HEK293T (cell line): ENCODE data around the gene FBXO15.

Source experiments
- CTCF ChIA-PET: fragments of 350-600 bp; formaldehyde crosslinking; extraction: SDS; loops from one replicate; lab custom pipeline; 2021; ENCODE audit warnings: antibody characterized with exemption, inconsistent platforms; lab: Yijun Ruan, JAX
- POLR2A ChIA-PET: fragments of 350-600 bp; formaldehyde crosslinking; extraction: SDS; loops from one replicate; lab custom pipeline; 2020; ENCODE audit warnings: antibody characterized with exemption, inconsistent platforms; lab: Yijun Ruan, JAX
- DNase-seq: peaks from one replicate; pipeline ENCODE4 v3.0.0; 2012; ENCODE audit warnings: mixed read lengths; ENCODE audit errors: extremely low spot score
- ARNT ChIP-seq: fragments of 450-650 bp; IDR thresholded peaks from 2 replicates; pipeline ENCODE4 v1.6.1; 2017; ENCODE audit warnings: mild to moderate bottlenecking
- BHLHE40 ChIP-seq: fragments of 450-650 bp; IDR thresholded peaks from 2 replicates; pipeline ENCODE4 v1.6.1; 2016; ENCODE audit warnings: mild to moderate bottlenecking, moderate library complexity, borderline replicate concordance
- CTBP1 ChIP-seq: fragments of 450-650 bp; IDR thresholded peaks from 2 replicates; pipeline ENCODE4 v1.6.1; 2016; ENCODE audit warnings: borderline replicate concordance
- ELF4 ChIP-seq: fragments of 450-650 bp; IDR thresholded peaks from 2 replicates; pipeline ENCODE4 v1.6.1; 2017; ENCODE audit warnings: antibody characterized with exemption
- FOXA1 ChIP-seq: fragments of 450-650 bp; IDR thresholded peaks from 2 replicates; pipeline ENCODE4 v1.6.1; 2016; ENCODE audit warnings: mild to moderate bottlenecking
- FOXK2 ChIP-seq: fragments of 450-650 bp; IDR thresholded peaks from 2 replicates; pipeline ENCODE4 v1.6.1; 2016; ENCODE audit warnings: mild to moderate bottlenecking
- FOXM1 ChIP-seq: fragments of 450-650 bp; IDR thresholded peaks from 2 replicates; pipeline ENCODE4 v1.6.1; 2017; ENCODE audit warnings: mild to moderate bottlenecking, borderline replicate concordance
- HDGF ChIP-seq: fragments of 450-650 bp; IDR thresholded peaks from 2 replicates; pipeline ENCODE4 v1.6.1; 2017; ENCODE audit warnings: antibody characterized with exemption, borderline replicate concordance
- L3MBTL2 ChIP-seq: fragments of 450-650 bp; conservative IDR thresholded peaks from 2 replicates; pipeline ENCODE4 v1.6.1; 2016; ENCODE audit warnings: mild to moderate bottlenecking
- LEF1 ChIP-seq: fragments of 450-650 bp; IDR thresholded peaks from 2 replicates; pipeline ENCODE4 v1.6.1; 2017; ENCODE audit warnings: mild to moderate bottlenecking, borderline replicate concordance
- NFRKB ChIP-seq: fragments of 450-650 bp; IDR thresholded peaks from 2 replicates; pipeline ENCODE4 v1.6.1; 2016; ENCODE audit warnings: mild to moderate bottlenecking, moderate library complexity
- PKNOX1 ChIP-seq: fragments of 450-650 bp; IDR thresholded peaks from 2 replicates; pipeline ENCODE4 v1.6.1; 2016
- SP1 ChIP-seq: fragments of 450-650 bp; IDR thresholded peaks from 2 replicates; pipeline ENCODE4 v1.6.1; 2017
- SUZ12 ChIP-seq: fragments of 450-650 bp; IDR thresholded peaks from 2 replicates; pipeline ENCODE4 v1.6.1; 2016; ENCODE audit warnings: mild to moderate bottlenecking
- TARDBP ChIP-seq: fragments of 450-650 bp; IDR thresholded peaks from 2 replicates; pipeline ENCODE4 v1.6.1; 2016
- ZNF384 ChIP-seq: fragments of 450-650 bp; IDR thresholded peaks from 2 replicates; pipeline ENCODE4 v1.6.1; 2016

FBXO15 gene

GRCh38 chr18:74154716-74155115 is 7.1 kb upstream of the FBXO15 start:
- DNase-seq: no peak
- TF ChIP-seq FOXA1: no peak
- no peak for TF ChIP-seq BHLHE40
- no peak for TF ChIP-seq CTBP1
- no peak for TF ChIP-seq SUZ12
- no peak for TF ChIP-seq HDGF
- no peak for TF ChIP-seq SP1
- TF ChIP-seq FOXM1: no peak
- TF ChIP-seq TARDBP: no peak
- no peak for TF ChIP-seq ZNF384
- TF ChIP-seq ELF4: no peak
- TF ChIP-seq FOXK2: no peak
- TF ChIP-seq LEF1: no peak
- POLR2A ChIA-PET: no interaction called here
- CTCF ChIA-PET: no interaction called here

GRCh38 chr18:74153793-74154192 is 6.2 kb upstream of the FBXO15 start:
- CTCF ChIA-PET: interaction anchor here (0.6 to 1.4 kb wide), 3 partner anchors 8 to 348 kb away, joined by 3 to 4 read pairs (median 3); no protein-coding TSS in a partner anchor
- POLR2A ChIA-PET: no interaction called here
- TF ChIP-seq ARNT (no peak), PKNOX1 (no peak), TARDBP (no peak), FOXA1 (no peak), CTBP1 (no peak), ELF4 (no peak), FOXM1 (no peak), BHLHE40 (no peak), NFRKB (no peak), ZNF384 (no peak), L3MBTL2 (no peak), SP1 (no peak), HDGF (no peak), SUZ12 (no peak), LEF1 (no peak)
- DNase-seq: no peak

- ChIA-PET POLR2A (no interaction called here), CTCF (interaction anchor here (0.6 to 1.4 kb wide), 3 partner anchors 9 to 348 kb away, joined by 3 to 4 read pairs (median 3); no protein-coding TSS in a partner anchor)
- DNase-seq: no peak
Measured at GRCh38 chr18:74153377-74153776, 5.7 kb upstream of the FBXO15 start.

GRCh38 chr18:74152857-74153256 is 5.2 kb upstream of the FBXO15 start:
- POLR2A ChIA-PET: no interaction called here
- TF ChIP-seq ARNT (no peak), LEF1 (no peak), SUZ12 (no peak), CTBP1 (no peak), PKNOX1 (no peak), TARDBP (no peak), FOXA1 (no peak)
- DNase-seq: no peak
- CTCF ChIA-PET: interaction anchor here (1.0 to 1.4 kb wide), 2 partner anchors 9 to 37 kb away, joined by 3 to 4 read pairs; no protein-coding TSS in a partner anchor

More at GRCh38 chr18:74153377-74153776, 5.7 kb upstream of the FBXO15 start:
- TF ChIP-seq LEF1: no peak
- TF ChIP-seq PKNOX1: no peak

- DNase-seq: no peak
- ChIA-PET POLR2A (no interaction called here), CTCF (no interaction called here)
- TF ChIP-seq PKNOX1 (no peak), CTBP1 (no peak), HDGF (no peak), NFRKB (no peak), L3MBTL2 (no peak), SP1 (no peak), ARNT (no peak), FOXK2 (no peak), ZNF384 (no peak), FOXA1 (no peak), SUZ12 (no peak), LEF1 (no peak)
Measured at GRCh38 chr18:74152270-74152669, 4.6 kb upstream of the FBXO15 start.

- POLR2A ChIA-PET: no interaction called here
- CTCF ChIA-PET: no interaction called here
- DNase-seq: no peak
- no peak for TF ChIP-seq FOXM1
- TF ChIP-seq CTBP1: no peak
- TF ChIP-seq PKNOX1: no peak
- no peak for TF ChIP-seq L3MBTL2
- no peak for TF ChIP-seq FOXA1
- TF ChIP-seq LEF1: no peak
- TF ChIP-seq ARNT: no peak
- no peak for TF ChIP-seq NFRKB
- no peak for TF ChIP-seq ZNF384
- no peak for TF ChIP-seq SP1
- TF ChIP-seq FOXK2: no peak
- no peak for TF ChIP-seq TARDBP
- no peak for TF ChIP-seq BHLHE40
- TF ChIP-seq ELF4: no peak
- no peak for TF ChIP-seq SUZ12
- TF ChIP-seq HDGF: no peak
Measured at GRCh38 chr18:74149878-74150277, 2.2 kb upstream of the FBXO15 start.
